Stomach (tissue), 4 donors: ENCODE measurements around the gene EIF1AX.

ENCODE experiments used
- EP300 ChIP-seq: sonication (generic); formaldehyde crosslinking; IDR thresholded peaks from one replicate; pipeline ENCODE4 v1.6.1; 2017; ENCODE audit warnings: antibody characterized with exemption
- POLR2A ChIP-seq, 4 donors: fragments of 450-650 bp; IDR thresholded peaks; one replicate each; pipeline ENCODE4 v1.6.1; 2016; ENCODE audit warnings: antibody characterized with exemption in 4 of 4, control low read depth in 2 of 4, mild to moderate bottlenecking in 1 of 4, moderate library complexity in 1 of 4
- POLR2AphosphoS5 ChIP-seq, 3 donors: sonication (generic); formaldehyde crosslinking; IDR thresholded peaks; one replicate each; pipeline ENCODE4 v1.6.1; 2016; ENCODE audit warnings: antibody characterized with exemption in 3 of 3
- TF ChIP-seq, protein P1 (sequence below), 7 experiments: fragments of 450-650 bp in 4 of 7; fragments of 200-600 bp in 3 of 7; sonication (generic) in 3 of 7; IDR thresholded peaks; one replicate each; pipeline ENCODE4 v1.5.1; 2016 to 2019; ENCODE audit warnings: antibody characterized with exemption in 7 of 7, control low read depth in 2 of 7, mild to moderate bottlenecking in 1 of 7

DNA sequence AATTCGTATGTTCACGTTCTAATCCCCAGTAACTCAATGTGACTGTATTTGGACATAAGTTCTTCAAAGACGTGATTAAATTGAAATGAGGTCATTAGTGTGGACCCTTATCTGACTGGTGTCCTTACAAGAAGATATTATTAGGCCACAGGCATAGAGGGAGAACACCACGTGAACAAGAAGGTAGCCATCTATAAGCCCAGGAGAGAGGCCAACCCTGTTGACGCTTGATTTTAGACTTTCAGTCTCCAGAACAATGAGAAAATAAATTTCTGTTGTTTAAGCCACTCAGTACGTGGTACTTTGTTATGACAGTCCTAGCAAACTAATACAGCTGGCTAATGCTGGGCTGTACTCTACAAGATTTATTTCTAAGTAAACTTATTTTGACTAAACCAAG, 1.5 kb upstream of the EIF1AX start:
- TF ChIP-seq POLR2AphosphoS5 (IDR thresholded peaks at IDR 0.05) (no peak), POLR2A (IDR thresholded peaks at IDR 0.05) (no peak), EP300 (no peak)
- TF ChIP-seq, protein P1, sequence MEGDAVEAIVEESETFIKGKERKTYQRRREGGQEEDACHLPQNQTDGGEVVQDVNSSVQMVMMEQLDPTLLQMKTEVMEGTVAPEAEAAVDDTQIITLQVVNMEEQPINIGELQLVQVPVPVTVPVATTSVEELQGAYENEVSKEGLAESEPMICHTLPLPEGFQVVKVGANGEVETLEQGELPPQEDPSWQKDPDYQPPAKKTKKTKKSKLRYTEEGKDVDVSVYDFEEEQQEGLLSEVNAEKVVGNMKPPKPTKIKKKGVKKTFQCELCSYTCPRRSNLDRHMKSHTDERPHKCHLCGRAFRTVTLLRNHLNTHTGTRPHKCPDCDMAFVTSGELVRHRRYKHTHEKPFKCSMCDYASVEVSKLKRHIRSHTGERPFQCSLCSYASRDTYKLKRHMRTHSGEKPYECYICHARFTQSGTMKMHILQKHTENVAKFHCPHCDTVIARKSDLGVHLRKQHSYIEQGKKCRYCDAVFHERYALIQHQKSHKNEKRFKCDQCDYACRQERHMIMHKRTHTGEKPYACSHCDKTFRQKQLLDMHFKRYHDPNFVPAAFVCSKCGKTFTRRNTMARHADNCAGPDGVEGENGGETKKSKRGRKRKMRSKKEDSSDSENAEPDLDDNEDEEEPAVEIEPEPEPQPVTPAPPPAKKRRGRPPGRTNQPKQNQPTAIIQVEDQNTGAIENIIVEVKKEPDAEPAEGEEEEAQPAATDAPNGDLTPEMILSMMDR (IDR thresholded peaks at IDR 0.05), result no peak
